ENCODE results near the gene FLNA.
"Not testable (repeated sequence)": the region's sequence is repeated elsewhere in the genome, so short reads cannot be mapped to it uniquely, and the experiment has no call there.

The FLNA gene, protein sequence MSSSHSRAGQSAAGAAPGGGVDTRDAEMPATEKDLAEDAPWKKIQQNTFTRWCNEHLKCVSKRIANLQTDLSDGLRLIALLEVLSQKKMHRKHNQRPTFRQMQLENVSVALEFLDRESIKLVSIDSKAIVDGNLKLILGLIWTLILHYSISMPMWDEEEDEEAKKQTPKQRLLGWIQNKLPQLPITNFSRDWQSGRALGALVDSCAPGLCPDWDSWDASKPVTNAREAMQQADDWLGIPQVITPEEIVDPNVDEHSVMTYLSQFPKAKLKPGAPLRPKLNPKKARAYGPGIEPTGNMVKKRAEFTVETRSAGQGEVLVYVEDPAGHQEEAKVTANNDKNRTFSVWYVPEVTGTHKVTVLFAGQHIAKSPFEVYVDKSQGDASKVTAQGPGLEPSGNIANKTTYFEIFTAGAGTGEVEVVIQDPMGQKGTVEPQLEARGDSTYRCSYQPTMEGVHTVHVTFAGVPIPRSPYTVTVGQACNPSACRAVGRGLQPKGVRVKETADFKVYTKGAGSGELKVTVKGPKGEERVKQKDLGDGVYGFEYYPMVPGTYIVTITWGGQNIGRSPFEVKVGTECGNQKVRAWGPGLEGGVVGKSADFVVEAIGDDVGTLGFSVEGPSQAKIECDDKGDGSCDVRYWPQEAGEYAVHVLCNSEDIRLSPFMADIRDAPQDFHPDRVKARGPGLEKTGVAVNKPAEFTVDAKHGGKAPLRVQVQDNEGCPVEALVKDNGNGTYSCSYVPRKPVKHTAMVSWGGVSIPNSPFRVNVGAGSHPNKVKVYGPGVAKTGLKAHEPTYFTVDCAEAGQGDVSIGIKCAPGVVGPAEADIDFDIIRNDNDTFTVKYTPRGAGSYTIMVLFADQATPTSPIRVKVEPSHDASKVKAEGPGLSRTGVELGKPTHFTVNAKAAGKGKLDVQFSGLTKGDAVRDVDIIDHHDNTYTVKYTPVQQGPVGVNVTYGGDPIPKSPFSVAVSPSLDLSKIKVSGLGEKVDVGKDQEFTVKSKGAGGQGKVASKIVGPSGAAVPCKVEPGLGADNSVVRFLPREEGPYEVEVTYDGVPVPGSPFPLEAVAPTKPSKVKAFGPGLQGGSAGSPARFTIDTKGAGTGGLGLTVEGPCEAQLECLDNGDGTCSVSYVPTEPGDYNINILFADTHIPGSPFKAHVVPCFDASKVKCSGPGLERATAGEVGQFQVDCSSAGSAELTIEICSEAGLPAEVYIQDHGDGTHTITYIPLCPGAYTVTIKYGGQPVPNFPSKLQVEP (N-terminal part only)

DNA sequence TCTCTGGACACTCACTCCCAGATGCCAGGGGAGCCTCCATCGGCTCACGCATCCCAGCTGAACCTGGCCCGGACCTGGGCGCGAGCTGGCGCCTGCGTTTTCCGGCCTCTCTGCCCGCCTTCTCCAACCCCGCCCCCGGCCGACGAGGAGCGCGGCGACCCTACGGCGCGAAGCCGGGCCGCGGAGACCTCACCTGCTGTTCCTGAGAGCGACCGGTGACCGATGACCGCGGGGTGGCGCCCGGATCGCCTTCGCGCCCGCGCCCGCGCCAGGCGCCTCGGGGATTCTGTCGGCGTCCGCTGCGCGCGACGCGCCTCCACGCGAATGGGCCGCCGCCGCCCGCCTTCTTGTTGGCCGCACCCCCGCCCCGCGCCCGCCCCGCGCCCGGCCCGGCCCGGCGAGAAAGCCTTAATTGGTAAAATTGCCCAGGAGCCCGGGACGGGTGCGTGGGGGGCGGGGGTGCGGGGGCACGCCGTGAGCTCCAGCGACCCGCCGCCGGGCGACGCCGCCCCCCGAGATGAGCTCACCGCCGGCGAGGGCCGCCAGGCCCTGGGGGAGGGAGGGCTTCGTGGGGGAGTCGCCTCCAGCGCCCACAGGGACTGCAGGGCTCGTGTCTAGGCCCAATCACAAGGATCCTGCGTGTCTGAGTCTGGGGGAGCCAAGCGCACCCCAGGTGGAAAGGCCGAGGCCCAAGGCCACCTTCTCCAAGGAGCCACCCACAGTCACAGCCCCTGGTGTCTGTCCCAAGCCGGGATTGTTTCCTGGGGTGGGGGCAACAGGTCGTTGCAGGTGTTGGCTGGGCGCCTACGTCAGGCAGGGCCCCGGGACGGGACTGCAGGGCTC, at the start of gene FLNA:
TSS of gene FLNA (minus strand) at position 322 of the 843 bp plus-strand sequence. CDS start 3,389 bp downstream, outside the sequence.
- DNase-seq (ENCODE audit: low spot score): no peak

DNA sequence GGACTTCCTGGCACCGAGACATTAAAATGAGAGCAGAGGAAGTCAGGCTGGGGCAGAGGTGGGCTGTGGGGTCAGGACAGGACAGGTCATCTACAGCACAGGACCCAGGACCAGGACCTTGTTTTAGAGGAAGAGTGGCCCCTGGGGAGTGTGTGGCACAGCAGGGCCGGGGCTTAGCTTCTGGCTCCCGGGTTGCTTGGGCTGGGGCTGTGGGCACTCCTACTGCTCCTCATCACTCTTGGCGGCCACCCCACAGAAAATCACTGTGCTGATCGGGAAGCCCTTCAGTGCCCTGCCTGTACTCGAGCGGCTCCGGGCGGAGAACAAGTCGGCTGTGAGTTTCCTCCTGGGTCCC, 45.9 kb upstream of the FLNA start:
- no peak for DNase-seq (ENCODE audit: low spot score)

DNA sequence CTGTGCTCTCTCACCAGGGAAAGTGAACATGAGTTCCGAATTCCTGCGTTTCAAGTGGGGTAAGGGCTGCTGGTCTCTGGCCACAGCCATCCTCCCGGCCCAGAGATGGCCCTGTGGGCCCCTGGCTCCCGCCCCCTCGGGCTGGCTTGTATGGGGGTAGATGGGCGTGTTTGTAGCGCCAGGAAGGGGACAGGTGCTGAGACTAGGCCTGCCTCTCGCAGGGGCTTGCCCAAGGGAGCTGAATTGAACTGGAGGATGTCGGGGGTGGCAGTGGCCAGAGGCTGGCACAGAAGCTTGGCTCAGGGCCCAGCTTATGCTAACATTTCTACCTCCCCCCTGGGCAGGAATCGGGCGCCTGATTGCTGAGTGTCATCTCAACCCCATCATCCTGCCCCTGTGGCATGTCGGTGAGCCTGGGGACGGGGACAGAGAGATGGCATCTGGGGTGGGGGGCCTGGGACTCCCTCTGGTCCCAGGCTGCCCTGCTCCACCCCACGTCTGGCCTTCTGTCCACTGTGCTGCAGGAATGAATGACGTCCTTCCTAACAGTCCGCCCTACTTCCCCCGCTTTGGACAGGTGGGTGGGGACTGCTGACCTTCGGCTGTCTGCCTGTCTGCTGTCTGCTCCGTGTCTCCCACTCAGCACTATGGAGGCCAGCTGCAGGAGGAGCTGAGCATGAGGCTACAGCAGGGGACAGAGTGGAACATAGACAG, 45.4 kb upstream of the FLNA start:
- DNase-seq (ENCODE audit: low spot score): no peak

DNA sequence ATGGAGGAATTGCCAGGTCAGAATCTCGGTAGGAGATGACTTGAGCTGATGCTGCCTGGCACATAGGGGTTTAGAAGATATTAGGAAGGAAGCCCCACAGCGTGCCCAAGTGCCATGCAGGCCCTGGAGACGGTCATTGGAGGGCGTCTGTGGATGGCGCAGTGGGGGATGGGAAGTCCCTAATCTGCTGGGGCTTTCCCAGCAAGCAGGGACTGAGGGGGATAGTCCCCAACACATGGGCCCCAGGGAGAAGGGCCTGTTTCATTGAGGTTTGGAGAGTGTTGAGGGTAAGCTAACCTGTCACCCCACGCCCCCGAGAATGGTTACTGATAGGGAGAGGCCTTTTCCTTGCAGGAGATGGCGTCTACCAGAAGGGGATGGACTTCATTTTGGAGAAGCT, 44.8 kb upstream of the FLNA start:
- no peak for DNase-seq (ENCODE audit: low spot score)

DNA sequence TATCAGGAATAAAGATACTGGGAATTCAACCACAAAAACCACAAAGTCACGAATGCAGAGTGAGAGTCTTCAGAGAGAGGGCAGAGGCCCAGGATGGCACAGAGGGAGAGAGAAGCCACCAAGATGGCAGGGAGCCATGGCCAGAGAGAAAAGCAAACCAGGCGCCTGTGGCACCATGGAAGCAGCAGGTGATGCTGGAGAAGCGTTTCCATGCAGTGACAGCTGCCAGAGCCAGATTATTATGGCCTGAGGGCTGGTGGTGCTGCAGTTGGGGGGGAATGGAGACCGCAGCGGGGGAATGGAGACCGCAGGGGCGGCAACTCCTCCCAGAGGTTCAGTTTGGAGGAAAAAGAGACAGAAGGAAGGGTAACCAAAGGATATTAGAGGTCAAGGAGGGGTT, 42.7 kb upstream of the FLNA start:
- DNase-seq (ENCODE audit: low spot score): no peak

DNA sequence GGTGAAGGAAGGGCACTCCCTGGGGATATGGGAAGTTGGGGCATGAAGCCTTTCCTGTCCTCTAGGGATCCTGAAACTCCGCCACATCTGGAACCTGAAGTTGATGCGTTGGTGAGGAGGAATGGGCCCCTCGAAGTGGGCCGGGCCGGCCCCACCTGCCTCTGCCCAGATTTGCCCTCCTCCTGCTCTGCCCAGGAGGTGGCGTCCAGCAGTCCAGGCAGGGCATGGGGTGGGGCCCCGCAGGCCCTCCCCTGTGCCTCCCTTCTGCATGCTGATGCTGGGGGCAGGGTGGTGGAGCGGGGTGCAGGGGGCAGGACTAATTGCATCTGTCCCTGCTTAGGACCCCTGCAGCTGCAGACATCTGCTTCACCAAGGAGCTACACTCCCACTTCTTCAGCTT, 38.7 kb upstream of the FLNA start:
- no peak for DNase-seq (ENCODE audit: low spot score)

DNA sequence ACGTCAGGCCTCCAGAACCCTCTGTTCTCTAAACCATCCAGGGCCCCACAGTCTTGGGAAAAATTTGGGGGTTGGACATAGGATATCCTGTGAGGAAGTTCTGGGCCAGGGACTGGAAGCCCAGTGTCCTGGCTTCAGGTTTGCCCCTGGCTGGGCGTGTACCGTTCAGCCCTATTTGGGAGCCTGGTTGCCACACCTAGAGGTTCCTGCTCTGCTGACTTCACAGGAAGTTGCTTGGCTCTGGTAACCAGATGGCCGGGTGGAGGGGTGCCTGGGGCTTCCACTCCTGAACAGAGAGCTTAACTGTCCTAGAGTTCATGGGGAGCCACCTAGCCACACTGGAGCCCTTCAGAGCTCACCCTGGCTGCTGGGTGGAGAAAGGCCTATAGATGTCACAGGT, 38.0 kb upstream of the FLNA start:
- no peak for DNase-seq (ENCODE audit: low spot score)

DNA sequence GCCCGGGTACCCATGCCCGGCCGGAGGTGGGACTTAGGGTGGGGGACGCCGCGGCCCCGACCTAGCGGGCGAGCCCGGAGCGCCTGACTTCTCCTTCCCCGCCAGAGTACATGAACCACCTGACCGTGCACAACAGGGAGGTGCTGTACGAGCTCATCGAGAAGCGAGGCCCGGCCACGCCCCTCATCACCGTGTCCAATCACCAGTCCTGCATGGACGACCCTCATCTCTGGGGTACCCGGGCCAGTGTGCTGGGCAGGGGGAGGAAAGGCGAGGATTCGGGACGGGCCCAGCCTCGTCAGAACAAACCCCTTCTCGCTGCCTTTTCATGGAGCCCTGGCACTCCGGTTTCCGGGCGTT, 37.5 kb upstream of the FLNA start:
- peak; percentile 56 for DNase-seq (ENCODE audit: low spot score)

DNA sequence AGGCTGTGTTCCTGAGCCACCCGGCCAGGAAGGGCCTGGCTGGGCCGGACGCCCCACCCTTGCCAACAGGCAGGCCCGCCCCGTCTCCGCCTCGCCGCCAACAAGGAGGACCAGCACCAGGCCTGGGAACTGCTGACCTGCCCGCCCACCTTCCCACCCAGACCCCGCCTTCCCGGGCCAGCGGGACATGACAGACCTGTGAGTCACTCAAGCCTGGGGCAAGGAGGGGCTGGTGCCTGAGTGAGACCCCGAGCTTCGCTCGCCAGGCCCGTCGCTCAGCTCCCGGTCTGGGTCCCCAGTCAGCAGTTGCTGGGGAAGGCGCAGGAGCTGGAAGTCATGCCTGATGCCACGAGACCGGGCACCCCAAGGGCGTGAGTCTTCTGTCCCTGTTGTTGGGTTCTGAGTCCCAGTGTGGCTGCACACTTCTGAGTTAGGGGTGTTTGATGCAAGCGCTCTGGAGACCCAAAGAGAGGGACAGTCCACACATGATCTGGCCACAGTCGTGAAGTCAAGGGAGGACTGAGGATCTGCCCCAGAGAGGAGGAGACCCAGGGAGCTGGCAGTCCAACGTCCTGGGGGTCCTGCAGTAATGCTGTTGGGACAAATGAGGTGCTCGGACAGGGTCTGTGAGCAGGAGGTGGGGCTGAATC, 34.9 kb upstream of the FLNA start, which contains the start of gene DNASE1L1:
TSS of gene DNASE1L1 (minus strand) at position 33 of the 650 bp plus-strand sequence. CDS start 3,686 bp downstream, outside the sequence.
- DNase-seq (ENCODE audit: low spot score): peak; percentile 82

DNA sequence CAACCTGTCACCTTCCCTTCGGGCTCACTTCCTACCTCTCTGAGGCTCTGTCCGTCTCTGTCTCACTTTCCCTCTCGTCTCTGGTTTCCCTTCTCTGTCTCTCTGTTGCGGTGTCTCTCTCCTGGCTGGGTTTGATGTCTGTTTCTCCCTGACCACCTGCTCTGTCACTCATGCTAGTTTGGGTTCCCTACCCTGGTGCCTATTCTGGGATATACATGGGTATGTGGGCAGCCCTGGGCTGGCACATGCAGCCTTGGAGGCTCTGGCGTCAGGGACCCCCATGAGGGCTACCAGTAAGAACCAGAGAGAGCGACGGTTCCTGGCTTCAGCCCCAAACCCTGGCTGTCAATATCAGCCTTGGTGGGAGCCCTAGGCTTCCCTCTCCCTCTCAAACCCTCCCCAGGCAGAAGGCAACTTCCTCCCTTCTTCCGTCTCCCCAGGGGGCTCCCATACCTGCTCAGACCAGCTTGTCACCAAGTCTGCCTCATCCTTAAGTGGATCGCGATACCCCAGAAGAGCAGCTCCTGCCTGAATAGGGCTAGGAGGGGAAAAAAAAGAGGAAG, 34.3 kb upstream of the FLNA start:
- DNase-seq (ENCODE audit: low spot score): no peak

DNA sequence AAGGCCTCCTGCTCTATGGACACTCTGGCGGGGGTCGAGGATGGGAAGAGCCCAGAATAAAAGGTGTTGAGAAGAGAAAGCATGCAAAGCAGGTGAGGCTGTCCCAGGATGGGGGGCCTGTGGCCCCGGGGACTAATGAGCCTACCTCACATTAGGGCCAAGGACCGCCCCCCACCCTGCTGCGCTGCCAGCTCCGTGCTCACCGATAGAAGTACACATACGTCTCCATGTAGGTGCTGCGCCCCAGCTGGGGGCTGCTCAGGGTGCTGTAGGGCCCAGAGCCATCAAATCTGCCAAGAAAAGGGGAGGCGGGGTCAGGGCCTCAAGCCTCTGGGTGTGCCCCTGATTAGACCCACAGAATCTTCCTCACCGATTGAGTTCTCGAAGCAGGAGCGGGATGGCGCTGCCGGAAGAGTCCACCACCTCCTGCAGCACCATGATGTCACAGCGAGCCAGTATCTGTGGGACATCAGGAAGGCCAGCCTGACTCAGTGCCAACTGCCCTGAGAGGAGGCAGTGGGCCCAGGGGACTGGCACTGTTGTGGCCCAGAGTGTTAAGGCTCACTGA, 30.3 kb upstream of the FLNA start:
- DNase-seq (ENCODE audit: low spot score): no peak

DNA sequence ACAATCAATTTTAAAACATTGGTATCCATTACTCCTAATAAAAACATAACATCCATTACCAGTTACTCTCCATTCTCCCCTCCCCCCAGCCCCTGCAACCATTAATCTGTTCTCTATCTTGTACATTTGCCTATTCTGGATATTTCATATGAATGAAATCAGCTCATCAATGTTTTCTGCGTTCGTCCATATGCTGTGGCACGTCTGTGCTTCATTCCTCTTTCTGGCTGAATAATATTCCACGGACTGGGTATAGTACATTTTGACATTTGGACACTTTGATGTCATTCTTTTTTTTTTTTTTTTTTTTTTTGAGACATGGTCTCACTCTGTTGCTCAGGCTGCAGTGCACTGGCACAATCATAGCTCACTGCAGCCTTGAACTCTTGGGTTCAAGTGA, 29.4 kb upstream of the FLNA start:
- no peak for DNase-seq (ENCODE audit: low spot score)

DNA sequence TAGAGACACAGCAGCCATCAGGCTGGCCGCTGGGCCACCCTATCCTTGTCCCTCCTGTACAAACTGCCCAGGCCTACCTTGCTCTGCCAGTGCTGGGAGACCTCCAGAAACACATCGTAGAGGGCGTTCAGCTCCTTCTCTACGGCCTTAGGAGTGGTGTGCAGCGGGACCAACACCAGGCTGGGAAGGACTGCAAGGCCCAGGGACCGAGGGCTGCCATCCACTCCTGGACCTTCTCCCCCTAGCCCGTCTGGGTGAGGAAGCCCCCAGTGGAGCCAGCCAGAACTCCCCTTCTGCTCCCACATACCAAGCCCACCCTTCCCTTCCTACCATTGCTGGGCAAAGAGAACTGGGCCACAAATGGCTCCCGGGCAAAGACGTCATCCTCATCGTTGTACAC, 28.8 kb upstream of the FLNA start:
- no peak for DNase-seq (ENCODE audit: low spot score)

DNA sequence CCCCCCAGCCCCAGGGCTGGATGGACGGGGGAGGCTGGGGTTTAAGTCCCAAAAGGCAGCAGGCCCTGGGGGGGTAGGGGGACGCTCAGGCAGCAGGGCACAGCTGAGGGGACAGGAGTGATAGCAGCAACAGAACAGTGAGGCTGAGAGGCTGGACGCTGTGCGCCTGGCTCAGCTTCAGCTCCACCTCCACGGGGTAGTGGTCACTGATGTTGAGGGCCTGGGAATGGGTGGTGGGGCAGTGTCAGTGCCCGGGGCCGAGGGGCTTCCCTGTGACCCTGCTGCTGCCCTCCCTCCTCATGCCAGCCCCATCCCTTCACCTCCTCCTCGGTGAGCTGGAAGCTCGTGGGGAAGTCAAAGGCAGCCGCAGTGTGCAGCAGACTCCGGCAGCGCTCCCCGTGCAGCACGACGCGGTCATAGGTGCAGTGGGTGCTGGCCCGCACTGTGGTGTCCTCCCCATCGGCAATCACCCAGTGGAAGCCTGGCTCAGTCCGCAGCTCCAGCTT, 28.2 kb upstream of the FLNA start:
- DNase-seq (ENCODE audit: low spot score): no peak

DNA sequence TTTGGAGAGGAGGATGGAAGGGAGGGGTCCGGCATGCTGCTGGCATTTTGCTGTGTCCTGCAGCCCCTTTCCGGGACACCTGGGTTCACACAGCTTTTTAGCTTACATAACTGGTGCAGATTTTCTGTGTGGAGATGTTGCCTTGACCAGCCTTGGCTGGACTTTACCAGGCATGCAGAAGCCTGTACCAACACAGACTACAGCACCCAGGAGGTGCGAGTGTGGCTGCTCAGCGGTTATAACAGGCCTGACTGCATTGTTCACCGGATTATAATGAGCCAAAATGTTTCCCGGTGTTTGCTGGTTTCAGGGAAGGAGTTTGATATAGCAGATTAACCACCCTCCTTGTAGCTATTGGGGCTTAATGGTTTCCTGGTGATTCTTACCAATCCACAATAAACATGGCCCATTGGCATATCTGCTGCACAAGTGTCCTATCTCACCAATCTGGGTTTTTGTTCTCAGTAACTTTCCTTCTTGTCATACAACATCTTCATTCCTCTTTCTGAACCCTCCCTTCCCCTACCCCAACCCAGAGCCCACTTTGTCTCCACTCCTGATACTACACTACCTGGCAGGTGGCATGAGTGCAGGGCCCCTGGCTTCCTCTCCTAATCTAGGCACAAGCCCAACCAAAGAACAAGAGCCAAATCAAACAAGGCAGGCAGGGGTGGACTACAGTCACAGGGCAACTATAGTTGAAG, 27.6 kb upstream of the FLNA start:
- no peak for DNase-seq (ENCODE audit: low spot score)

DNA sequence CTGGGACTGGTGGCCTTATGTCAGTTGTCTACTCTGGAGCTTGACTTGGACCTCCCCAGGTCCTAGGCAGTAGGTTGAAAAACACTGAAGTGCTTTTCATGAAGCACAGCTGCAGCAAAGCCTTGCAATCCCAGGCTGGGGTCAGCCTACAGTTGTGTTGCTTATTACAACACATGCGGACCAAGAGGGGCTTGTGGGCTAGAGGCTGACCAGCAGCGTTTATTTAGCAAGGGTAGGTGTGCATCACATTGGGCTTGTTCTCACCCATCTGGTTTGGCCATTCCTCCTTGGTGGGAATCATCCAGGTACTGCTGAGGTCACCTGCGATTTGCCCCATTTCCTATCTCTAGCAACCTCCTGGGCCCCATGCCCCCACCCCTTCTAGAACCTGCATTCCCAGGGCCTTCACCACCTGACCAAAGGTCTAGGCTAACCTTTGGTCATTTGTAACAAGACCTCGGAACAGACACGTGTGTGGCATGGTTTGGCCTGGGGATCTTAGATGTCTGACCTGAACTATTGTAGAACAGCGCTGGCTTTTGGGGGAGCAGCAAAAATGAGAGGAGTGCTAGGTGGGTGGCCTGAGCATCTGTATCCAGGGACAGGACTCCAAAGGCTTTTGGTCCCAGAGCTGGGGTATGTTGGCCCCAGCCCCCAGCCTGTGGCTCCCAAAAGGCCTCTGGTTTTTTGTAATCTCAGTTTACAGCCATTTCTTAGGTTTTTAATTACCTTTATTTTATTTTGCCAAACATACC, 26.8 kb upstream of the FLNA start:
- DNase-seq (ENCODE audit: low spot score): no peak

DNA sequence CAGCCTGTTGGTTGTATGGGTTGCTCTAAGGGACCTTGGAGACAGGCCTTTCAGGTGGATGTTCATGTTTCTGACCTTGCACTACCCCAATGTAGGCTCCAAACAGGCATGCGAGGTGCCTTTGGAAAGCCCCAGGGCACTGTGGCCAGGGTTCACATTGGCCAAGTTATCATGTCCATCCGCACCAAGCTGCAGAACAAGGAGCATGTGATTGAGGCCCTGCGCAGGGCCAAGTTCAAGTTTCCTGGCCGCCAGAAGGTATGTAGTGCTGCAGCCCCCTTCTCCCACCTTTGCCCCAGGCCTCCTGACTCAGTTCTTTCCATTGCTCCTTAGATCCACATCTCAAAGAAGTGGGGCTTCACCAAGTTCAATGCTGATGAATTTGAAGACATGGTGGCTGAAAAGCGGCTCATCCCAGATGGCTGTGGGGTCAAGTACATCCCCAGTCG, 26.0 kb upstream of the FLNA start:
- DNase-seq (ENCODE audit: low spot score): not testable (repeated sequence)

All from GM03348 (cell line).